KMS-11 (cell line): ENCODE data around the gene TSPAN14.

Source experiments
- H2AFZ ChIP-seq: fragments of 200-600 bp; sonication (generic); 2 replicates; pipeline ENCODE4 v1.6.1; 2016; ENCODE audit warnings: antibody characterized with exemption, mixed run types, low read depth
- H3K27ac ChIP-seq: fragments of 200-600 bp; sonication (generic); 2 replicates; pipeline ENCODE4 v1.6.1; 2016; ENCODE audit warnings: mild to moderate bottlenecking, mixed run types
- H3K27me3 ChIP-seq: fragments of 200-600 bp; sonication (generic); 2 replicates; pipeline ENCODE4 v1.6.1; 2017; ENCODE audit warnings: mild to moderate bottlenecking, low read depth, mixed run types, moderate library complexity; ENCODE audit not compliant: insufficient read depth
- H3K36me3 ChIP-seq: fragments of 200-600 bp; sonication (generic); 2 replicates; pipeline ENCODE4 v1.6.1; 2017; ENCODE audit warnings: mild to moderate bottlenecking, mixed run types; ENCODE audit not compliant: insufficient read depth
- H3K4me1 ChIP-seq: fragments of 200-600 bp; sonication (generic); 2 replicates; pipeline ENCODE4 v1.6.1; 2016; ENCODE audit warnings: mild to moderate bottlenecking, low read depth, mixed run types; ENCODE audit not compliant: poor library complexity, severe bottlenecking
- H3K4me2 ChIP-seq: fragments of 200-600 bp; sonication (generic); 2 replicates; pipeline ENCODE4 v1.7.0; 2016; ENCODE audit warnings: mild to moderate bottlenecking, mixed run types
- H3K4me3 ChIP-seq: fragments of 200-600 bp; sonication (generic); IDR thresholded peaks from 2 replicates; pipeline ENCODE4 v1.6.1; 2017; ENCODE audit warnings: low read depth, low read length, mixed read lengths; ENCODE audit not compliant: insufficient read depth
- H3K79me2 ChIP-seq: fragments of 200-600 bp; sonication (generic); 2 replicates; pipeline ENCODE4 v1.6.1; 2016; ENCODE audit warnings: low read depth, mixed run types; ENCODE audit not compliant: insufficient read depth
- H3K9ac ChIP-seq: fragments of 200-600 bp; sonication (generic); 2 replicates; pipeline ENCODE4 v1.6.1; 2016; ENCODE audit warnings: mild to moderate bottlenecking, mixed run types
- H4K20me1 ChIP-seq: fragments of 200-600 bp; sonication (generic); 2 replicates; pipeline ENCODE4 v1.6.1; 2016; ENCODE audit warnings: mild to moderate bottlenecking, mixed run types; ENCODE audit not compliant: insufficient read depth
- TF ChIP-seq, protein P1 (sequence below): fragments of 200-600 bp; sonication (generic); conservative IDR thresholded peaks from 2 replicates; pipeline ENCODE4 v1.6.1; 2017; ENCODE audit warnings: low read depth, mild to moderate bottlenecking, antibody characterized with exemption, low read length, moderate library complexity, mixed read lengths

Gene TSPAN14

DNA sequence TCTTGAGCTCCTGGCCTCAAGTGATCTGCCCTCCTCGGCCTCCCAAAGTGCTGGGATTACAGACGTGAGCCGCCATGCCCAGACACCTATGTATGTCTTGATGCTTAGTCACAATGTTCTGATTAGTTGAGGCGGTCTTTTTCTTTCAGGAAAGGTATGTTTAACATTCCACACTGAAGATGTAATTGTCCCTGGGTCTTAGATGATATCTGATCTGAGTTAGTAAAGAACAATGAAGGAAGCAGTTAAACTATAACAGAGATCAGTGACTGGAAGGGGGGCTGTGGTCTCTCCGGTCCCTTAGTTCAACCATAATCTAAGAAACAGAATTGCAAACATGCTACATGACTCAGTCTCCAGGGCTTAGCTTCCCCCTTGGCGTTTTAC lies 52.1 kb downstream of the TSPAN14 start:
- Histone ChIP-seq H3K4me1 (no peaks in the 10 kb centered on the region), H3K9ac (no peak overlapping the region), H3K4me2 (no peak overlapping the region), H4K20me1 (no peaks in the 10 kb centered on the region), H3K27me3 (no peaks in the 10 kb centered on the region), H3K36me3 (no peaks in the 10 kb centered on the region), H3K4me3 (no peak overlapping the region), H3K79me2 (no peaks in the 10 kb centered on the region), H3K27ac (no peak overlapping the region), H2AFZ (no peak overlapping the region)
- TF ChIP-seq, protein P1, sequence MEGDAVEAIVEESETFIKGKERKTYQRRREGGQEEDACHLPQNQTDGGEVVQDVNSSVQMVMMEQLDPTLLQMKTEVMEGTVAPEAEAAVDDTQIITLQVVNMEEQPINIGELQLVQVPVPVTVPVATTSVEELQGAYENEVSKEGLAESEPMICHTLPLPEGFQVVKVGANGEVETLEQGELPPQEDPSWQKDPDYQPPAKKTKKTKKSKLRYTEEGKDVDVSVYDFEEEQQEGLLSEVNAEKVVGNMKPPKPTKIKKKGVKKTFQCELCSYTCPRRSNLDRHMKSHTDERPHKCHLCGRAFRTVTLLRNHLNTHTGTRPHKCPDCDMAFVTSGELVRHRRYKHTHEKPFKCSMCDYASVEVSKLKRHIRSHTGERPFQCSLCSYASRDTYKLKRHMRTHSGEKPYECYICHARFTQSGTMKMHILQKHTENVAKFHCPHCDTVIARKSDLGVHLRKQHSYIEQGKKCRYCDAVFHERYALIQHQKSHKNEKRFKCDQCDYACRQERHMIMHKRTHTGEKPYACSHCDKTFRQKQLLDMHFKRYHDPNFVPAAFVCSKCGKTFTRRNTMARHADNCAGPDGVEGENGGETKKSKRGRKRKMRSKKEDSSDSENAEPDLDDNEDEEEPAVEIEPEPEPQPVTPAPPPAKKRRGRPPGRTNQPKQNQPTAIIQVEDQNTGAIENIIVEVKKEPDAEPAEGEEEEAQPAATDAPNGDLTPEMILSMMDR, result no peak

DNA sequence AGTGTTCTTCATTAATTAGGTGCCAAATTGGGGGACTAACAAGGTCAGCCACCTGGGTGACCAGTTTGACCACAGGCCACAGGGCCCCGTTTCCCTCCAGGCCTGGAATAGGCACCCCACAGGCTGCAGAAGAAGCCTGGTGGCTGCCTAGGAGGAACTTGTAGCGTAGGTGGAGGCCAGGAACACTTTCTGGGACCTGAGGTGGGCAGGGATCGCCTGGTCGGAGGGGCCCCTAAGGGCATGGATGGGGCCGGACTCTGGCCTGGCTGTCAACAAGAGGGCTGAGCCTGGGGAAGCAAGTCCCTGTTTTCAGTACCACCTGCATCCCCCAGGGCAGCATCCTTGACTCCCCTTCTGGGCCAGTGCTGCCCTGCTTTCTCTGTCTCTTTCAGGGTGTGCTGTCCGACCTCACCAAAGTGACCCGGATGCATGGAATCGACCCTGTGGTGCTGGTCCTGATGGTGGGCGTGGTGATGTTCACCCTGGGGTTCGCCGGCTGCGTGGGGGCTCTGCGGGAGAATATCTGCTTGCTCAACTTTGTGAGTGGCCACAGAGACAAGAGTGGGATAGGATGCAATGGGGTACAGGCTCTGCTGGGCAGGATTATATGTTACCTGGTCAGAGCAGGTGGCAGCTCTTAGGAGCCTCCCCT lies 52.9 kb downstream of the TSPAN14 start:
- H3K4me3 ChIP-seq, result no peak overlapping the region
- H3K9ac ChIP-seq, result no peak overlapping the region
- H3K4me1 ChIP-seq, result no peaks in the 10 kb centered on the region
- no peaks in the 10 kb centered on the region for H3K36me3 ChIP-seq
- no peak overlapping the region for H3K4me2 ChIP-seq
- no peaks in the 10 kb centered on the region for H3K79me2 ChIP-seq
- no peak overlapping the region for H2AFZ ChIP-seq
- no peak overlapping the region for H3K27ac ChIP-seq
- no peaks in the 10 kb centered on the region for H3K27me3 ChIP-seq
- no peaks in the 10 kb centered on the region for H4K20me1 ChIP-seq
- TF ChIP-seq, protein P1, result no peak

DNA sequence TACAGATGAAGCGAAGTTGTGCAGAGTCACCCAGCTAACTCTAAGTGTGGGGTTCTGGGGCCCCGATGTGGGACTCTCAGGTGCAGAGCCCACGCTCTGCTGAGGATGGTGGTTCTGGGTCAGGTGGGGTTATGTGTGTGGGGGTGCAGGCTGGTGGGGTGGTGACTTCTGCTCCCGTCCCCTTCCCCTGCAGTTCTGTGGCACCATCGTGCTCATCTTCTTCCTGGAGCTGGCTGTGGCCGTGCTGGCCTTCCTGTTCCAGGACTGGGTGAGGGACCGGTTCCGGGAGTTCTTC lies 54.9 kb downstream of the TSPAN14 start:
- Histone ChIP-seq H3K27ac (no peak overlapping the region), H4K20me1 (no peaks in the 10 kb centered on the region), H3K9ac (no peak overlapping the region), H3K27me3 (no peaks in the 10 kb centered on the region), H2AFZ (no peak overlapping the region), H3K4me3 (no peak overlapping the region), H3K4me1 (no peaks in the 10 kb centered on the region), H3K79me2 (no peaks in the 10 kb centered on the region), H3K4me2 (no peak overlapping the region), H3K36me3 (no peaks in the 10 kb centered on the region)
- TF ChIP-seq, protein P1, result no peak

DNA sequence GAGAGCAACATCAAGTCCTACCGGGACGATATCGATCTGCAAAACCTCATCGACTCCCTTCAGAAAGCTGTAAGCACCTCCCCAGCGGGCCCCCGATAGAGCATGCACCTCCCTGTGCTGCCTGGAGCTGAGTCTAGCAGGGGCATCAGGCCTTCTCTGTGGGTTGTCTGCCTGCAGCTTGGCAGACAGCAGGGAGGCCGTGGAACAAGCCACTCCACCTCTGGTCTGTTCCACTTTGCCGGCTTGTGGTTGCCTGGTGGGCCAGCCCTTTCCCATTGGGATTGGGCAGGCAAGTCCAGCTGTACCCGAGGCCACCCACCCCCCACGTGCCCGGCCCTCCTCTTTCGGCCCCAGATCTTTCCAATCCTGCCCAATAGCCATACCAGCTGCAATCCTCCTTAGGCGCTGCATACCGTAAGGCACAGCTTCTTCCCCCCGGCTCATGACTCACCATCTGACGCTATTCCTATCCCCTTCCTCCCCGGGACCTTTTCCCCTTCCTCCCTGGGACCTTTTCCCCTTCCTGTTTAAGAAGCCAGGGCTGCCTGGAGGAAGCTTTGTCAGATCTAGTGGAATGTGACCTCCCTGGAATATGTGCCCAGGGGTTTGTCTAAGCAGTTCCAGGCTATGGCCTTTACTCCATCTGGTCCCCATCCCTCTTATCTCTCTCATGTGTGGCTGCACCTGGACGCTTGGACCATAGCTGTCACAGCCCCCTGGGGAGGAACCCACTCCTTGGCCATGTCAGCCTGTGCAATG lies 55.5 kb downstream of the TSPAN14 start:
- no peaks in the 10 kb centered on the region for H3K4me1 ChIP-seq
- H3K36me3 ChIP-seq, result no peaks in the 10 kb centered on the region
- H3K27ac ChIP-seq, result no peak overlapping the region
- no peaks in the 10 kb centered on the region for H3K79me2 ChIP-seq
- H4K20me1 ChIP-seq, result no peaks in the 10 kb centered on the region
- TF ChIP-seq, protein P1, result no peak
- no peak overlapping the region for H3K9ac ChIP-seq
- H3K27me3 ChIP-seq, result no peaks in the 10 kb centered on the region
- H3K4me2 ChIP-seq, result no peak overlapping the region
- no peak overlapping the region for H3K4me3 ChIP-seq
- no peak overlapping the region for H2AFZ ChIP-seq
